HUES48 (cell line): ENCODE results near the gene RNF112.
"Not testable (repeated sequence)": the region's sequence is repeated elsewhere in the genome, so short reads cannot be mapped to it uniquely, and the experiment has no call there.

Source experiments
- H3K27ac ChIP-seq: one replicate; pipeline ENCODE4 v1.7.0; 2013; ENCODE audit warnings: low read depth, low read length, inconsistent platforms
- H3K27me3 ChIP-seq: 2 replicates; pipeline ENCODE4 v1.6.1; 2013; ENCODE audit warnings: mild to moderate bottlenecking, low read length; ENCODE audit not compliant: control insufficient read depth, insufficient read depth
- H3K36me3 ChIP-seq: 2 replicates; pipeline ENCODE4 v1.6.1; 2013; ENCODE audit warnings: low read length; ENCODE audit not compliant: control insufficient read depth, insufficient read depth
- H3K4me1 ChIP-seq: 2 replicates; pipeline ENCODE4 v1.6.1; 2013; ENCODE audit warnings: mild to moderate bottlenecking, low read length; ENCODE audit not compliant: control insufficient read depth, insufficient read depth
- H3K4me3 ChIP-seq: 2 replicates; pipeline ENCODE4 v1.5.1; 2013; ENCODE audit warnings: mild to moderate bottlenecking, low read depth, low read length
- H3K9ac ChIP-seq: 2 replicates; pipeline ENCODE4 v1.6.1; 2013; ENCODE audit warnings: mild to moderate bottlenecking, low read depth, low read length, moderate library complexity
- H3K9me3 ChIP-seq: 2 replicates; pipeline ENCODE4 v1.6.1; 2013; ENCODE audit warnings: low read length; ENCODE audit not compliant: control insufficient read depth, insufficient read depth

Gene RNF112

DNA sequence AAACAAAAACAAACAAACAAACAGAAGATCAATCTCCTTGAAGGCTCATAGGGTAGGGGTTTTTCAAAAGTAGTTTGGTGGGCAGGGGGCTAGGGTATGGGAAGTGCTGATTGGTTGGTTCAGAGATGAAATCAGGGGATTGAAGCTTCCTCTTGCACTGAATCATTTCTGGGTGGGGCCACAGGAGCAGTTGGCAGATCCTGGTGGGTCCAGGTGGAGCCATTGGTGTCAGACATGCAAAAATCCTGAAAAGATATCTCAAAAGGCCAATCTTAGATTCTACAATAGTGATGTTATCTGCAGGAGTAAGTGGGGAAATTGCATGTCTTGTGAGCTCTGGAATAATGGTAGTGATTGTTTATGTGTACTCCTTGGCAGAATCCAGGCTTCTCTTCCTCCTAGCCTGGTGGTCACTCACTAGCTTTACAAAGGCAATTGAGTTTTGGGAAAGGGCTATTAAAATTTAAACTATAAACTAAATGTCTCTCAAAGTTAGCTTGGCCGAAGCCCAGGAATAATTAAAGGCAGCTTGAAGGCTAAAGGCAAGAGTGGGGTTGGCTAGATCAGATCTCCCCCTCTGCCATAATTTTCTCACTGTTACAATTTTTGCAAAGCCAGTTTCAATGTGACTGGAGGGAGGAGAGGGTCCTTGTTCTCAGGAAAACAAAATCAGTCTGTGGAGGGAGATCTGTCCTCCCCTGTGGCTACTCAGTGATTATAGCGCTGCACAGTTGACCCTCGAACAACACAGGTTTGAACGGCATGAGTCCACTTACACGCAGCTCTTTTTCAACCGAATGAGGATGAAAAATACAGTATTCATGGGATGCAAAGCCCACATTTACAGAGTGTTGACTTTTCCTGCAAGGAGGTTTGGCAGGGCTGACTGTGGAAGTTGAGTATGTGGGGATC lies 45.2 kb downstream of the RNF112 start:
- Histone ChIP-seq H3K36me3 (no peaks in the 10 kb centered on the region), H3K4me3 (no peak overlapping the region), H3K4me1 (peaks cover 48% of the 10 kb centered on the region), H3K9ac (no peak overlapping the region), H3K27me3 (no peaks in the 10 kb centered on the region), H3K27ac (peak overlapping the region; percentile 99), H3K9me3 (no peaks in the 10 kb centered on the region)

DNA sequence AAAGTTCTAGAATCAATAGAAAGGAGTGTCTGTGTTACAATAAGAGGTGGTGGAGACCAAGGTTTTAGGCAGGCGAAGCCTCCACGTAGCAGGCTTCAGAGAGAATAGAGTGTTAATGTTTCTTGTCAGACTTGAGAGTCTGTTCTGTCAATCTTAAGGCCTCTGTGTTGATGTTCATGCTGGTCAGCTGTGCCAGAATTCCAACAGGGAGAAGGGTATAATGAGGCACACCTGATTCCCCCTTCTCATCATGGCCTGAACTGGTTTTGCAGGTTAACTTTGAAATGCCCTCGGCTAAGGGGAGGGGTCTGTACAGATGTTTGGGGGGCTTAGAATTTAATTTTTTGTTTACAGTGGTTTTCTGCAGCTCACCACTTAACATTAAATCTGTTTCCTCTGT lies 46.0 kb downstream of the RNF112 start:
- Histone ChIP-seq H3K4me3 (no peak overlapping the region), H3K9ac (no peak overlapping the region), H3K4me1 (peaks cover 53% of the 10 kb centered on the region), H3K27ac (peak overlapping the region; percentile 99), H3K27me3 (no peaks in the 10 kb centered on the region), H3K9me3 (no peaks in the 10 kb centered on the region), H3K36me3 (no peaks in the 10 kb centered on the region)

DNA sequence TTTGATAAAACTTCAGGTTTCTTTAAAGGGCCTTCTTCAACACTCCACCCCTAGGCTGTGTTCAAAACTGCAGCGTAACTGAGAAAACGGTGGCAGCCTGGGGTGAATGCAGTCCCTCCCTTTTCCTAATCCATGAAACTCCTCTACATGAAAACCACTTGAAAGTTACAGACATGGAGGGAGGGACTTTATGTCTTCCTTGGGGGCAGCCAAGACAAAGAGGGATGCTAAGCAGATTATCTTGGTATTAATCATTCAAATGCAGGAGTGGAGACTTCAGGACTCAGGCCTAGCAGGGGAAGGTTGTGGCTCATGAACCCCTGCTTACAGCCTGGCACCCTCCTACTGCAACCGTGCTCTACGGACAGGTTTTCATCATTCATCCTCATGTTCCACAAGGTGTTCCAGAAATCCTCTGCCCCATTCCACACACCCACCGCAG lies 46.8 kb downstream of the RNF112 start:
- H3K36me3 ChIP-seq, result no peaks in the 10 kb centered on the region
- H3K27me3 ChIP-seq, result no peaks in the 10 kb centered on the region
- H3K4me1 ChIP-seq, result peaks cover 53% of the 10 kb centered on the region
- peak overlapping the region; percentile 99 for H3K27ac ChIP-seq
- H3K9ac ChIP-seq, result peak overlapping the region; percentile 47
- H3K4me3 ChIP-seq, result peak overlapping the region; percentile 15; the same call in 1 of the 2 replicates
- H3K9me3 ChIP-seq, result no peaks in the 10 kb centered on the region

DNA sequence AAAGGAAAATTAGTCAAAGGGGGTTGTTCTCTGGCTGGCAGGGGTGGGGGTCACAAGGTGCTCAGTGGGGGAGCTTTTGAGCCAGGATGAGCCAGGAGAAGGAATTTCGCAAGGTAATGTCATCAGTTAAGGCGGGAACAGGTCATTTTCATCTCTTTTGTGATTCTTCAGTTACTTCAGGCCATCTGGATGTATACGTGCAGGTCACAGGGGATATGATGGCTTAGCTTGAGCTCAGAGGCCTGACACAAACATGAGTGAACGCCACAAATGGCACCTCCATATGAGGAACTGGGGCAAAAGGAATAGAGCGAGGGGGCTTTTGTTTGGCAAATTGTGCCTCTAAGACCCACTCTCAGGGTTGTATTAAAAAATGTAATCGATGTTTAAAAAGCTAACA lies 47.4 kb downstream of the RNF112 start:
- Histone ChIP-seq H3K27ac (peak overlapping the region; percentile 99), H3K4me3 (peak overlapping the region; percentile 28; the same call in 1 of the 2 replicates), H3K9ac (peak overlapping the region; percentile 80), H3K4me1 (peaks cover 59% of the 10 kb centered on the region)
- not testable (repeated sequence) for H3K27me3 ChIP-seq, H3K36me3 ChIP-seq, H3K9me3 ChIP-seq

DNA sequence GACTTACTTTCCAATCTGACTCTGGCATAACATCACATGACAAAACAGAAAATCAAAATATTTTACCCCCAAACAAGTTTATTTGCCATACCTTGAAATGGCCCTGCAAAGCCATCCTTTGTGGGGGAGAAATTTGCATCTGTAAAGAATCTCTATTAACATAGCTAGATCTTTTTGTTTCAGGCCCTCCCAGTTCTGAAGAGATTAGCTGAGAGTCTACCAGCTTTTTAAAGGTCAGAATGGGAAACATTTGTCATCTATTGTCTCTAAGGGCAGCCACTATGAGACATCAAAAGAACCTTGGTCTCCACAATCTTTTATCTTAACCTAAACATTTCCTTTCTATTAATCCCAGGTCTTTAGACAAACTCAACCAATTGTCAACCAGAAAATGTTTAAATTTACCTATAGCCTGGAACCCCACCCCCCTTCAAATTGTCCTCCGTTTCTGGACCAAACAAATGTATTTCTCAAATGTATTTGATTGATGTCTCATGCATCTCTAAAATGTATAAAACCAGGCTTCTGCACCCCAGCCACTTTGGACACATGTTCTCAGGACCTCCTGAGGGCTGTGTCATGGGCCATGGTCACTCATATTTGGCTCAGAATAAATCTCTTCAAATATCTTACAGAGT lies 48.1 kb downstream of the RNF112 start:
- H3K4me1 ChIP-seq, result peaks cover 59% of the 10 kb centered on the region
- H3K9ac ChIP-seq, result peak overlapping the region; percentile 80
- H3K27me3 ChIP-seq, H3K36me3 ChIP-seq, H3K9me3 ChIP-seq: not testable (repeated sequence)
- peak overlapping the region; percentile 99 for H3K27ac ChIP-seq
- peak overlapping the region; percentile 41; the same call in 1 of the 2 replicates for H3K4me3 ChIP-seq

DNA sequence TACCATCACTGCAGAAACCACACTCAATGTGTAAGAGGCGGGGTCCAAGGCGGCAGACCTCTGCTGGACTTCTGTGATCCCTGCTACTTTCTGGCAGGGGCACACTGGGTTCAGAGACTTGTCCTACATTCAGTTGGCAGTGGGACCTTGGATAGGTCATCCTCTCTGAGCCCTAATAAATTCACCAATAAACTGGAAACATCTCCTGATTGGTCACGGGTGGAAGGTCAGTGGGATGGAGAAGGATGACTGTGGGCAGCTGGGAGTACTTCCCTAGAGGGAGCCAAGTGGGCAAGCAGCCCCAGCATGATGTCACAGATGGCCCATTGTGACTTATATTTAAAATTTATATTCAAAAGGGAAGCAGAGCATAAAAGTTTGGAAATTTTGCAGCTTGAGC lies 49.7 kb downstream of the RNF112 start:
- Histone ChIP-seq H3K36me3 (no peaks in the 10 kb centered on the region), H3K9me3 (no peaks in the 10 kb centered on the region), H3K4me3 (peak overlapping the region; percentile 12), H3K4me1 (peaks cover 64% of the 10 kb centered on the region), H3K27ac (peak overlapping the region; percentile 99), H3K9ac (peak overlapping the region; percentile 49), H3K27me3 (no peaks in the 10 kb centered on the region)

DNA sequence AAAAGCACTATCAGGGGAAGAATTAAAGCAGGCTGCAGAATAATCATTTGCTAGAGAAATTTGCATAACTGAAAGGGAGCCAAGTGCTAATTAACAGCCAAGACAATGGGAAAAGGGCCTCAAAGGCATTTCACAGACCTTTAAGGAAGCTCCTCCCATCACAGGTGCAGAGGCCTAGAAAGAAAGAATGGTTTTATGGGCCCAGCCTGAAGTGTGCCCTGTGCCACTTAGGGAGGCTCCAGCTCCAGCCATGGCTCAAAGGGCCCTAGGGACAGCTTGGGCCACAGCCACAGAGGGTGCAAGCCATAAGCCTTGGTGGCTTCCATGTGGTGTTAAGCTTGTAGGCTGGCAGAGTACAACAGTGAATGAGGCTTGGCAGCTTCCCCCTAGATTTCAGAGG lies 50.1 kb downstream of the RNF112 start:
- Histone ChIP-seq H3K36me3 (no peaks in the 10 kb centered on the region), H3K9ac (peak overlapping the region; percentile 49), H3K27ac (peak overlapping the region; percentile 99), H3K27me3 (no peaks in the 10 kb centered on the region), H3K9me3 (no peaks in the 10 kb centered on the region), H3K4me1 (peaks cover 63% of the 10 kb centered on the region), H3K4me3 (peak overlapping the region; percentile 12)

DNA sequence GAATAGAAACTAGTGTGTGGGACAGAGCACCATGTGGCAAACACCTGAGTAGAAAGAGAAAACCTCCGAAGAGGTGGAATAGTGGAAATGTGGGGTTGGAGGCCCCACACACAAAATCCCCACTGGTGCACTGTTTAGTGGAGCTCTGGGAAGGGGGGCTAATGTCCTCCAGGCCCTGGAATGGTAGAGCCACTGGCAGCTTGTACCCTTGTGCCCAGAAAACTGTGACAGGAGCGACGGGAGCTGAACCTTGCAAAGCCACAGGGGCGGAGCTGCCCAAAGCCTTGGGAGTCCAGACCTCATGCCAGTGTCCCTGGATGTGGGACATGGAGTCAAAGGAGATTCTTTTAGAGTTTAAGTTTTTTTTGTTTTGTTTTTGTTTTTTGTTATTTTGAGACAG lies 50.6 kb downstream of the RNF112 start:
- Histone ChIP-seq H3K4me3 (no peak overlapping the region), H3K9ac (no peak overlapping the region), H3K4me1 (peaks cover 57% of the 10 kb centered on the region), H3K9me3 (no peaks in the 10 kb centered on the region), H3K36me3 (no peaks in the 10 kb centered on the region), H3K27ac (peak overlapping the region; percentile 99), H3K27me3 (no peaks in the 10 kb centered on the region)

DNA sequence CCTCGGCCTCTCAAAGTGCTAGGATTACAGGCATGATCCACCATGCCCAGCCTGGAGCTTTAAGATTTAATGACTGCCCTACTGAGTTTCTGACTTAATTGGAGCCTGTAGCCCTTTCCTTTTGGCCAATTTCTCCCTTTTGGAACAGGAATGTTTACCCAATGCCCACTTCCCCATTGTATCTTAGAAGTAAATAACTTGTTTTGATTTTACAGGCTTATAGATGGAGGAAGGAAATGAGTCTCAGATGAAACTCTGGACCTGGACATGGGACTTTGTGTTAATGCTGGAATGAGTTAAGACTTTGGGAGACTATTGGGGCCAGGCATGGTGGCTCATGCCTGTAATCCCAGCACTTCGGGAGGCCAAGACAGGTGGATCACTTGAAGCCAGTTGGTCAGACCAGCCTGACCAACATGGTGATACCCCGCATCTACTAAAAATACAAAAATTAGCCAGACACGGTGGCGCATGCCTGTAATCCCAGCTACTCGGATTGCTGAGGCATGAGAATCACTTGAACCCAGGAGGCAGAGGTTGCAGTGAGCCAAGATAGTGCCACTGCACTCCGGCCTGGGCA lies 51.5 kb downstream of the RNF112 start:
- not testable (repeated sequence) for H3K9me3 ChIP-seq, H3K36me3 ChIP-seq, H3K4me3 ChIP-seq, H3K27ac ChIP-seq, H3K9ac ChIP-seq, H3K27me3 ChIP-seq
- H3K4me1 ChIP-seq, result peaks cover 52% of the 10 kb centered on the region

DNA sequence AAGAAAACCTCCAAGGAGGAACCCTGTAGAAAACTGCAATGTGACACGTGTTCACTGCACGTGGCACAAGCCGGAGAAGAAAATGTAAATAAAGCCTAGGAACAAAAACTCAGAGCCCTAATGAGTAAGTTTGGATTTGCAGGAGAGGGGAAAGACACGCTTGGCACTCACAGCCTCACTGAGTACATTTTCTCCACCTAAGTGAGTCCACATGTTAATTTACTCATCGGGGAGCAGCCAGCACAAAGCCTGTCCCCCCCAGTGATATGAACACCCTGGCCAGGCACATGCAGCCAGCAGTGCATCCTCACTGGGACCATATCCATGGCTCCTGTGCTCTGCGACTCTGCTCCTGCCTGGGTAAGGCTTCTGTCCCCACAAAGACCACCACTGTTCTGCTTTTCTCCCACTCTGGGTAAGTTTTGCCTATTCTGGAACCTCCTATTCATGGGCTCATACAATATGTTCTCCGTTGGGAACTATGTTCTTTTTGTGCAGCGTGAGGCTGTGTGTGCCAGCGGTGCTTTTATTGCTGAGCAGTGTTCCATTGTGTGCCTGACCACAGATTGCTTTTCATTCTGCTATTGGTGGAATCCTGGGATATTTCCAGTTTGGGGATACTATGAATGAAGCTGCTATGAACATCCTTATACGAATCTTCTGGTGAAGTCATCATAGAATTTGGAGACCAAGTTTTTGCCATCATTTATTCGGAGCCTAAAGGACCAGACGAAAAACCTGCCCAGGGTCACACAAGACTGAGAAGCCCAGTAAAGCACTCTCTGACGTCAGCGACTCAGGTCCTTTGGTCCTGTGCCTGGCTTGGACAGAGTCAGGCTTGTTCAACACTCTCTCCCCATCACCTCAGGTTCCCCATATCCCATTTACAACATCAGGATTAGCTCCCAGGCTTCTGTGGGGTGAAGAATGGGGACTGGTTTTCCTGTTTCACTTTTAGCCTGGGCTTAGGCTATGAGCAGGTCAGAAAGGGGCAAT lies 53.3 kb downstream of the RNF112 start:
- Histone ChIP-seq H3K27ac (no peak overlapping the region), H3K9ac (no peak overlapping the region), H3K27me3 (no peaks in the 10 kb centered on the region), H3K9me3 (no peaks in the 10 kb centered on the region), H3K36me3 (no peaks in the 10 kb centered on the region), H3K4me3 (no peak overlapping the region), H3K4me1 (peaks cover 38% of the 10 kb centered on the region)
